HG03571 (cell line): ENCODE results near the gene EGFL8.
"Not testable (repeated sequence)": the region's sequence is repeated elsewhere in the genome, so short reads cannot be mapped to it uniquely, and the experiment has no call there.

Experiments used
- ATAC-seq: cut with Tn5 transposase; IDR thresholded peaks from one replicate; pipeline ENCODE4 v1.9.1; 2021; ENCODE audit not compliant: unreplicated experiment

Gene EGFL8

DNA sequence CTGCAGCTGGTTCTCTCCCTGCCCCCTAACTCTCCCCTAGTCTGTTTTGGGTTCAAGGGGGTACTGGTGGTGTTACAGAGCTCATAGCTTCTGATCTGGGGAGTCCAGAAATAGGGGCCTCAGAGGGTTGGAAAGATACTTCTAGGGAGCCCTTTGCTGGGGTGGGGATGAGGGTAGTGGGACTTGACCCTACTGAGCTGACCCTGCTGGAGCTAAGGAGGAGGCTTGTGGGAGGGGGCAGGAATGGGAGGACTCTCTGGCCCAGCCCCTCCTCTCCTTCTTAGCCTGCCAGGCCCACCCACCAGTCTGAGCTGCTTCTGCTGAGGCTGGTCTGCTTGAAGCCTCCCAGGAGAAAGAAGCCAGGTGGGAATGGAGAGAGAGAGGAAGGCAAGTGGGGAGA, at the start of gene EGFL8:
TSS of gene EGFL8 (plus strand) at position 301 of the 400 bp plus-strand sequence. CDS start 1,571 bp downstream, outside the sequence.
- ATAC-seq, result no peak

DNA sequence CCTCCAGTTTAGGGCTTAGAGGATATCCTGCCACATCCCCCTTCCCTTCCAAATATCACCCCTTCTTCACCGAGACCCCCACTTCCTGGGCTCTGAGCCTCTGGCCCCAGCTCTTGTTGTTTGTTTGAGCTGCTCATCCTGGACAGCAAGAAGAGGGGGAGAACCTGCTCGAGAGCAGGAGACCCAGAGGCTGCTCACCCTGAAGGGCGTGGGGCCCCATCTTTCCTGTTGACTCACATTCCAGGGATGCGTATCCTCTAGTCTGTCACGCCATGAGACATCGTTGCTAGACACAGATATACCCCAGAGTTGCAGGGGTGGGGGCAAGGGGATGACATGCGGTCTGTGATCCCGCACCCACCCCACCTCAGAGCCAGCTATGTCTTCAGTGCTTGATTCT, 49.6 kb upstream of the EGFL8 start:
- no peak for ATAC-seq

DNA sequence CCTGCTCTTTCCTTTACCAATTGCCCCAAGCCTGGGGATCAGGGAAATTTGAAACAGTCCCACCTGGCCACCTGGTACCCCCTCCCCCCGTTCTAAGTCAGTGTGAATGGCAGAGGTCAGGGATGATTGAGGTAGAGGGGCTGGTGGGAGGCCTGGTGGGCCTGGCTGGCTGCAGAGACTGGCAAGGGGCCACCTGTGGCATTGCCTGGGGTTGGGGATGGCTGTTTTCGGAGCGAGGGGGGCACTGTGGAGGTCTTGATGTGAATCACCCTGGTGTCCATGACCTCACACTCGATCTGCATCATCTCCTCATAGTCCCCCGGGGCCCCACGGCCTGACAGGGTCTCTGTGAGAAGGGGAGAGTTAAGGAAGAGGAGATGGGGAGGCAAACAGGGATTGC, 48.8 kb upstream of the EGFL8 start:
- ATAC-seq, result no peak

DNA sequence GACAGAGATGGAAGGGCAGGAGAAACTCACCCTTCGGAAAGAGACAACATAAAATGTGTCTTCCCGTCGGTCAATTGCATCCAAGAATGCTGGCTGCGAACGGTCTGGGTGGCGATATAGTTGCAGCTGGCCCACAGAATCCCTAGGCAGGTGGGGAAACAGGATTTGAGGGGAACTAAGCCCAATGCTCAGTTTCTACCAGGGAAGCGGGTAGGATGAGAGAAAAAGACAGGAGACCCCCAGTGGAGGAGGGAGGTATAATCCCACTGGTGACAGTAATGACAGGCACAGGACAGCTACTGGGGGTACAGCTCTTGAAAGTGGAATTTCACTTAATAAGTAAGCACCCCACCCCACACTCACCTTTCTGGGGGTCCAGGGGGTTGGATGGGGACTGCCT, 47.7 kb upstream of the EGFL8 start:
- ATAC-seq, result no peak

DNA sequence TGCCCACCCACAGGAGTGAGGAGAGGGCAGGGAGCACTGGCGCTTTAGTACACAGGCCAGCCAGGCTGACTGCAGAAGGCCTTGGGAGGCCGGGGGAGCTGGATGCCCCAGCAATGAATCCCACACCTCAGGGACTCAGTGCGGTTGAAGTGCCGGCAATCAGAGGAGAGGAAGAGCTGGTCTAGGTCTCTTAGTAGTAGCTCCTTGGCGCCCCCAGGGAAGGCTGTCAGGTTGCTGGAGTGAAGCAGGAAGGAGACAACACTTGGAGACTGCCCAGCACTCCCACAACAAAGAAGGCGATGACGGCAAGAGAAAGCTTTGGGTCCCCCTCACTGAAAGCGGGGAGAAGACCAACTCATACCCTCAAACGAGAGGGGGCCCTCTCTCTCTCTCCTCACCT, 46.9 kb upstream of the EGFL8 start:
- ATAC-seq, result no peak

DNA sequence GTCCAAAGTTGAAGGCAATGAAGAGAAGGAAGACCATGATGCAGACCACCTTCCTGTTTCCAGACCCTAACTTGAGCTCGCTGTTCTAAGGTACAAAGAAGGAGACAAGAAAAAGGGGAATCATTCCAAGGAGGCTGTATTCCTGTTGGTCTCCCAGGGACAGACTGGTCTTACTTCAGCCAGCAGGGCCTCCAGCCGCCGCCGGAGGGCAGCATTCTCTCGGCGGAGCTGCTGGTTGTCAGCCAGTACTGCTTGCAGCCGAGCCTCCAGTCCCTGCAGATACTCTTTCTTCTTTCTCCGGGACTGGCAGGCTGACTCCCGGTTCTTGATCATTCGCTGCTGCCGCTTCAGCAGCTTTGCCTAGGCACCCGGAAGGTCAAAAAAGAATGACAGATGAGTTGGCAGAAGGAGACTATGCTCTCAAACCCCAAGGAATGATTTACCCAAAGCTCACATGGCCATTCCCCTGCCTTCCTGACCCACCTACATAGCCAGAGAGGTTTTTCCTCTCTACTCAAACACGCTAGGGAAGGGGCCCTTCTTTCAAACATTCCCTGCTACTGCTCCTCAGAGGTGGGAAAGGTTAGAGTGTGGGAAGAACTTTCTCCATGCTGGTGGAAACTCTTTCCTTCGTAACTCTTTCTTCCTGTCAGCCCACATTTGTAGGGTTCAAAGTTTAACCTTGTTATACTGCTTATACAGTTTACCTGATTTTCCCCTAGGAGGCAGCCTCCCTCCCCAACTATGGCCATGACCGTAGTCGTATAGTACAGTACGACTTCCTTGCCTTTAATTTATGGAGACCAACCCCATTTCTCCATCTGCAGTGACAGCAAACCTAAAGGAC, 45.4 kb upstream of the EGFL8 start:
- ATAC-seq, result no peak

DNA sequence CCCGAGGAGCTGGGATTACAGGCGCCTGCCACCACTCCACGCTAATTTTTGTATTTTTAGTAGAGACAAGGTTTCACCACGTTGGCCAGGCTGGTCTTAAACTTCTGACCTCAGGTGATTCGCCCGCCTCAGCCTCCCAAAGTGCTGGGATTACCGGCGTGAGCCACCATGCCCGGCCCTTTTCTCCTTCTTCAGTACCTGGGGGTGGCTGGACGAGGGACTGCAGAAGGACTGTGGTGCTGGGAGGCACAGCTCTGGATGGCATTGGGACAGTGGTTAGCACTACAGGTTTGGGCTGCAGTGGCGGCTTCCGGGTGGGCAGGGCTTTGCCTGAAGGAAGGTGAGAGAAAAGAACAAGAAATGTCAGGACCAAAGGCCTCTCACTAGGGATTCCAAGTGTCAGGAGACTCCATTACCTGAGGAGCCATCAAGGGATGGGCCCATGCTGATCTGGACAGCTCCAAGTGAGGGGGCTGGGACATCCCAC, 43.8 kb upstream of the EGFL8 start:
- ATAC-seq, result no peak

DNA sequence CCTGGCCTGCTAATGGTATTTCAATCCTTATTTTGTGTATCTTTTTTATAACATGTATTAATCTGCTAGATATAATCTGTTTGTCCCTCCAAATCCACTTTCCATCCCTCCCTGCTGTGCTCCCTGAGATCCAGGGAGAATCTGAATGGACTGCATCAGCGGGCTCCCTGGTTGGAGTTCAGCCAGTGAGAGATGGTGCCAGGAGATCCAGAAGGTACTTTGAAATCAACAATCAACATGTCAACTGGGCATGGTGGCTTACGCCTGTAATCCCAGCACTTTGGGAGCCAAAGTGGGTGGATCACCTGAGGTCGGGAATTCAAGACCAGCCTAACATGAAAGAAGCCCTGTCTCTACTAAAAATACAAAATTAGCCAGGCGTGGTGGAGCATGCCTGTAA, 40.7 kb upstream of the EGFL8 start:
- ATAC-seq, result no peak

DNA sequence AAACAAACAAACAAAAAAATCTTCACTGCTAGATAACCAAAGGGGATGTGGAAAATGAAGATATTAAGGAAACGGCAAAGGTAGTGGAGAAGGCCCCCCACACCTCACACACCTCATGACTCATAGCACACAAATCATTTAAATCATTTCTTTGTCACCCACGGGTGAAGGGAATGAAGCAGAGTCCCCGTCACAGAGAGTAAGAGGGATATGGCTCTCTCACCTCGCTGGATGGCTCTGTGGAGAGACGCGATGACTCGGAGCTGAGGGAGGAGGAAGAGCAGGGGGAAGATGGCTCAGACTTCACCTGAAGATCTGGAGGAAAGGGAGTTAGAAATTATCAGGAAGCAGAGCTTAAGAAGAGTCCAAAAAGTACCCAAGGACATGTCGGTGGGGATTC, 37.5 kb upstream of the EGFL8 start:
- no peak for ATAC-seq

DNA sequence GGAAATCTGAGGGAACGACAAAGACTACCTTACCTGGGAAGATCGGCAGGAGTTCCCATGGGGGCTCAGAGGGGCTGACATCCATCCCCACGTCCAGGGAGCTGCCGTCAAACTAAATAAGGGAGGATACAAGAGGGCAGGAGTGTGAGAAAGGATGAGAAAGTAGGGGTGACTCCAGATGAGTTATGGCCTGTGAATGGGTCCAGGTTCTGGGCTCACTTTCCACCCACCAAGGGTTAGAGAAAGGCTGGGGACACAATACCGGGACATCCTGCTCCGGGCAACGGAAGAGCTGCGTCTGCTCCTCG, 37.0 kb upstream of the EGFL8 start:
- no peak for ATAC-seq

DNA sequence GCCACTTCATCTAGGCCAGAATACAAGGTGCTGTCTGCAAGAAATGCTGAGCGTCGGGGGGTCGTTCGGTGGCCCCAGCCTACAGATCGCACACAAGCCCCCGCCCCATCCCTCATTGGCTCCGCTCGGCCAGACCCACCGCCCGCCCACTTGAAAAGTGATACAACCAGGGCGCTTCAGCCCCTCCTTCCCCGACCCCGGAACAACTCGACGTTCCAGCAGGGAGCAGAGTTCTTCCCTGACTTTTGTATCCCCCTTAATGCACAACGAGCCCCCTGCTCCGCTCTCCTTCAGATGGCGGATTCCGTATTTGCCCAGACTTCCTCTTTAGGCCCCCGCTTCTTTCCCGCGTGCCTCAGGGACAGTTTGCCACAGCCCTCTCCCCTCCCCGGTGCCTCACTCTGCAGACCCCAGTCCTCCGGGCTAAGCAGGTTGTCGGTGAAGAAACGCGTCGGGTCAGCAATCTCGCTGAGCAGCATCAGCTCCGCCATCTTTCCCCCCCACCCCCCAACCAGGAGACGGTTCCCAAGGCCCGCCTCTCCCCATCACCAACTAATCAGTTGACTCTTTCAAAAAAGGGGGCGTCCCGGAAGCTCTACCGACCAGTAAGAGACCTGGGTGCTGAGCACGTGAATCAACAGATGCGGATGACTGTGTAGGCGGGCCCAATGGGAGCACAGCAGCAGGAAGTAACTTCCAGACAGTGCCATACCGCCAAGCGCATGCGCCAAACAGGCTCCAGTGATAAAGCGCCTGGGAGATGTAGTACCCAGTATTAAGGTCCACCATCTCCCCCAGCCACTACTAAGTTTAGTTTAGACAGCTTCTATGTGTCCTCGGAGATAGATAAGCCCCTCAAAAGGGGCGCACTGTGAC, 36.4 kb upstream of the EGFL8 start, which contains the start of gene ATF6B:
TSS of gene ATF6B (minus strand) at position 530 of the 876 bp plus-strand sequence. CDS start at position 491, 39 bp downstream.
- ATAC-seq, result peak; percentile 75

DNA sequence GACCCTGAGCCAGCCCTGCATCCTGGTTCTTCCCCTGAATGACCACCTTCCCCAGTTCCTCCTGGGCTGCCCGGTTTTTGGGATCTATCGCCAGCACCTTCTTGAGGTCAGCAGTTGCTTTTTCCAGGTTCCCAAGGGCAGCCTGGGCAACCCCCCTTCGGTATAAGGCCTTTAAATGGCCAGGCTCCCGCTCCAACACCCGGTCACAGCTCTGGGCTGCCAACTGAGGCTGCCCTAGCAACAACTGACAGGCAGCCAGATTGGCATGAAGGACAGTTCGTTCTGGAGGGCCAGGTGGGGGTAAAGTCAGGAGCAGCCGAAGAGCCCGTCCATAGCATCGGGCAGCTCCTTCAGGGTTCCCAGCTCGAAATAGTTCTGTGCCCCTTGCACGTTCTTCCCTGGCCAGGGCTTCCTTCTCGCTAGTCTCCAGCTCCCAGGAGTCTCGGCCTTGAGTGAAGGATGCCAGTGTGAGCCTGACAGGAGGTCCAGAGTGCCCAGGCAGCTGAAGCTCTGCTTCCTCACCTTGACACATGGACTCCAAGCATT, 35.6 kb upstream of the EGFL8 start:
- ATAC-seq, result no peak

DNA sequence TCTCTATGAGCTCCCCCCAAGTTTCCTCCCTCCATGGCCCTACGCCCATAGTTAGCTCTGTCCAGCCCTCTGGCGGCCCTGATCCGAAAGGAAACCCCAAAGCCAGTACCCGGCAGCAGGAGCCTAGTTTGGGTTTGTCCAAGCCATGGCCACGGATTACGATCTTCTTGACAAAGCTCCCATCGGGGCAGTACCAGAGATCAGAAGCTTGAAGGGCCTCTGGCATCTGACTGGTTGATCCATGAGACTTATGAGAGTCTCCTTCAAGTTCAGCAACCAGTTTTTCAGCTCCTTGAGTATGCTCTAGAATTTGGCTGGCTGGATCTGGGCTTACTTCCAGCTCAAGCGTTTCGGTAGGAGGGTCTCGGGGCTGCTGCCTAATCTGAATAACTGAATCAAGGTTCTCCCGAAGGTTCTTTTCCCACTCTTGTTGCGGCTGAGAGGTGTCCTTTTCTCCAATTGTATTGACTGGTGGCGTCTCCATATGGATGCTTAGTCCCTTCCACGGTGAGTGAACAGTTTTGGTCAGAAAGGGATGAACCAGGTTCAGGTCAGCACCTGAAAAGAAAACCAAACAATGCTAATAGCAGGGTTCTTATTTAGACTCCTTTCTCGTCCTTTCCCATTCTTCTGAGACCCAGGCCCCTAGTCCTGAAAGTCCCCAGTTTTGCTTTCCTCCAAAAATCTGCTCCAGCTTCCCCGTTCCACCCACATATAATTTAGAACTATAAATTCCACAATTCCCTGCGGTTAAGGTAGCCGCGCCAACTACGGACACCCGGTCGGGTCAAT, 34.9 kb upstream of the EGFL8 start:
- ATAC-seq, result no peak

DNA sequence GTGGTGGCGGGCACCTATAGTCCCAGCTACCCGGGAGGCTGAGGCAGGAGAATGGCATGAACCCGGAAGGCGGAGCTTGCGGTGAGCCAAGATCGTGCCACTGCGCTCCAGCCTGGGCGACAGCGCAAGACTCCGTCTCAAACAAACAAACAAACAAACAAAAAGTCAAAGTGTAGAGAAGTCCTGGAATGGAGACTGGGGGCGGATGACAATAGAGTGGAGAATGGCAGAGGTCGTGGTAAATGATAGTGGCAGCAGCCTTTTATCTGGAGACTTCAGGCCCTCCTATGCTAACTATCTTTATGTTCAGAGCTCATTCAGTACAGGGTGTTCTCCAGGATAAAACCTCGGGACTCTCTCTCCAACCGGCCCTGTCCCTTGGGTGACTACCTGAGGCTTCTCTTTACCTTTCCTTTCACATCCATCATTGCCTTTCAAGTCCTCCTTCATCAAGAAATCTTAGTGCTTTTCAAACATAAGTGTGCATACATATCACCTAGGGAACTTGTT, 32.9 kb upstream of the EGFL8 start:
- no peak for ATAC-seq

DNA sequence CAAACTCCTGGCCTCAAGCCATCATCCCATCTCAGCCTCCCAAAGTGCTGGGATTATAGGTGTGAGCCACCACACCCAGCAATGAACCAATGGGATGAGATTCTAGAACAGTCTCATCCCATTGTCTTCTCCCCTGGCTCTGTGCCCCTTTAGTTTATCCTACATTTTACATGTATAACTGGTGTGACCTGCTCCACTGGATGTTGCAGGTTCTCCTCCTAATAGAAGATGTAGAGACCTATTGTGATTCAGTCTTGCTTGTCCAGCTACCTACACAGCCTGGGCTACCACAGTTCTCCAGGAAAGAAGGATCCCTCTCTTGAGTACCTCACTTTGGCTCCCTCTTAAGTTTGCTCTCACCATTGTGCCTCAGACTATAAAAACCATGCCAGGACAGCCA, 32.3 kb upstream of the EGFL8 start:
- no peak for ATAC-seq

DNA sequence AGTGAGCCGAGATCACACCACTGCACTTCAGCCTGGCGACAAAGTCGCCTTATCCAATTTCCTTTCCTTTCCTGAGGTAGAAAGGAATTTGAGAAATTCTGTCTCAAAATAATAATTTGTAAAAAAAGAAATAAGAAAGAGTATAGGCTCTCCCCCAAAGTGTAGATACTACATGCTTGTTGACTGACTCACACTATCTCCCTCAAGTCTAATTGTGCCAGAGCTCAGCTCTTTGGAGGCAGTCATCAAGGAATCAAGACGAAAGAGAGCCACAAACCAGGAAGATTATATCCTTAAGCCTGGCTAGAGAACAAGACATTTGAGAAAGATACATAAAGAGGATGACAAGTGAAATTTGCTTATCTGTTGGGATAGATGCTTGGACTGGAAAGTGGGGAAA, 30.6 kb upstream of the EGFL8 start:
- ATAC-seq, result no peak

DNA sequence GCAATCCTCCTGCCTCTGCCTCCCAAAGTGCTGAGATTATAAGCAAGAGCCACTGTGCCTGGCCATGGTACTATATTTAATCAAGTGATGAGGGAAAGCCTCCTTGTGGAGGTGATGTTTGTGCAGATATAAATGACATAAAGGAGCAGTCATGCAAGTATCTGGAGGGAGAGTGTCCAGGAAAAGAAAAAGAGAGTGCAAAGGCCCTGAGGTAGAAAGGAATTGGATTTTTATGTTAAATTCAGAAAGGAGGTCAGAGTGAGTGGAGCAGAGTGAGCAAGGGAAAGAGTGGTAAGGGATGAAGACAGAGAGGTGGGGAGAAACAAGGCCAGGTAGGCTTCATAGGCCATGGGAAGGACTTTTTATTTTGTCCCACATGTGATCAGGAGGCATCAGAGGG, 26.9 kb upstream of the EGFL8 start:
- ATAC-seq, result no peak

DNA sequence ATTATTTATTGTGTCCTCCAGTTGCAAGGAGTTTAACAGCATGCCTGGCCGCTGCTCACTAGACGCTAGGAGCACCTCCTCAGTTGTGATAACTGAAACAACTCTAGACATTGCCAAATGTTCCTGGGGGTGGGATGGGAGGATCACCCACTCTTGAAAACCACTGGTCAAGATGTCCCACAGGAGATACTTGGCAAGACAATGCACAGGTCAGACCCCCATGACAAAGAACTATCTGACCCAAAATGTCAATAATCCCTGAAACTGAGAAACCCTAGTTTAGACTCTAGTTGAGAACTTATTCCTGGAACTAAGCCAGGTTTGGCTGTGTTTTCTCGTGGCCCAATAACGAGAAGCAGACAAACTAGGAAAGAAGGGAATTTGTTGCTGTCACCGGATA, 24.8 kb upstream of the EGFL8 start:
- no peak for ATAC-seq

DNA sequence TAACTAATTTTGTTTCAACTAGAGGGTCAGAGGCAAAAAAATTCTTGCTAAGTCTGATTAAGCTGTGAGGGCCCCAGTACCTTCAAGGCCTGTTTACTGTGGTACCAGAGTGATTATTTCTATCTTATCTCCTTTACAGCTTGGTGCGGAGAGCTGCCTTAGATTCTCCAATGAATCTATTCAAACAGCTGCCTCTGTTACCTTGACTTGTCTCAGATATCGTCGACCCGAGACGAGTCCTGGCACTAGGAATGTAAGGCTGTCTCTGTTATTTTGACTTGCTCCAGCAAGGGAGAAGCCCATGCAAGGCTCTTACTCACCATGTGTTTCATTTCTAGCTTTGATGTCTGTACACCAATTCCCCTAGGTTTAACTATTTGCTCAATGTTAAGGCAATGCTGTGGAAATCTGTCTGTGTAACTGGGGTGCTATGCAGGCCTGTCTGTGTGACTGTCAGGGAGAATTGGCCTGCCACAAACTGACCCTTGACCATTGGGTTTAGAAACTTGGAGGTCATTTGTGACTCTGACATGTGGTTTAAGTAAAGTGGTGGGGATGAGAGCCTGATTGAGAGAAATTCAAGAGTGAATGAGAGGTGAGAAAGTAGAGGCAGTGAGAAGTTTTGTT, 23.9 kb upstream of the EGFL8 start:
- ATAC-seq, result no peak

DNA sequence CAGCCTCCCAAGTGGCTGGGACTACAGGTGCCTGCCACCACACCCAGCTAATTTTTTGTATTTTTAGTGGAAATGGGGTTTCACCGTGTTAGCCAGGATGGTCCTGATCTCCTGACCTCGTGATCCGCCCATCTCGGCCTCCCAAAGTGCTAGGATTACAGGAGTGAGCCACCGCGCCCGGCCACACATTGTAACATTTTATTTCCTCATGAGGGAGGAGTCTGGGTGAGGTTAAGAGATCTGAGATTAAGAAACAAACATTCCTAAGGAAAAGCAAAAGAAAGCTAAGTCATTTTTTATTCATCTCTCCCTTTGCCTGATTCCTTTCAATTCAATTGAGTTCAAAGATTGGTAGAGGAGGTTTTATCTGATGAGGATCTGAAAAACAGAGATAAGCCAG, 20.2 kb upstream of the EGFL8 start:
- ATAC-seq, result not testable (repeated sequence)
